ENCODE results near the gene TAF12. TPM values are rescaled to one million over a fixed set of nuclear protein-coding genes. Genes with fewer than 3 reads are reported as not detected.
"Not testable (repeated sequence)": the region's sequence is repeated elsewhere in the genome, so short reads cannot be mapped to it uniquely, and the experiment has no call there.

The TAF12 gene
- total RNA-seq (ENCODE audit: low replicate concordance): 26.3 and 45.2 TPM in 2 replicates

GRCh38 chr1:28642847-28643635, at the start of gene TAF12:
Gene TAF12, minus strand, starts transcription at chr1:28643067. Its CDS starts 20,986 bp downstream, at chr1:28622081.
- no peaks in the 10 kb centered on the region for H3K9me3 Mint-ChIP-seq
- H2AFZ ChIP-seq (replicated peaks): peak within 1 kb of the TSS; percentile 78
- no peaks in the 10 kb centered on the region for H3K27me3 Mint-ChIP-seq (ENCODE audit: insufficient read depth, low read depth)
- H3K36me3 ChIP-seq: no peaks in the 10 kb centered on the region
- H3K27me3 ChIP-seq: no peaks in the 10 kb centered on the region
- peaks cover 30% of the 10 kb centered on the region for H3K79me2 ChIP-seq (ENCODE audit: low read depth)
- TF ChIP-seq EZH2 (IDR thresholded peaks at IDR 0.05) (peak; percentile 17), EZH2phosphoT487 (IDR thresholded peaks at IDR 0.05) (no peak), CTCF (IDR thresholded peaks at IDR 0.05) (peak; percentile 47)
- no peaks in the 10 kb centered on the region for H3K9me3 ChIP-seq (ENCODE audit: low read depth)
- peaks cover 21% of the 10 kb centered on the region for H3K4me1 ChIP-seq
- peak within 1 kb of the TSS; percentile 76 for H3K27ac ChIP-seq
- peak within 1 kb of the TSS; percentile 99 for H3K4me3 Mint-ChIP-seq
- H3K4me2 ChIP-seq: peak within 1 kb of the TSS; percentile 86
- no peaks in the 10 kb centered on the region for H4K20me1 ChIP-seq (ENCODE audit: low read depth)
- DNase-seq (ENCODE audit: low spot score): peak; percentile 98
- H3K4me1 Mint-ChIP-seq: peaks cover 30% of the 10 kb centered on the region
- H3K36me3 Mint-ChIP-seq: no peaks in the 10 kb centered on the region
- H3K4me3 ChIP-seq: peak within 1 kb of the TSS; percentile 77
- H3K9ac ChIP-seq: peak within 1 kb of the TSS; percentile 83
- peaks cover 38% of the 10 kb centered on the region for H3F3A ChIP-seq (ENCODE audit: low read depth)
- H3K27ac Mint-ChIP-seq: peak within 1 kb of the TSS; percentile 95

- not testable (repeated sequence) for H3K9me3 Mint-ChIP-seq; H3K79me2 ChIP-seq (ENCODE audit: low read depth); H3K4me1 Mint-ChIP-seq; H3K4me2 ChIP-seq; H3K36me3 ChIP-seq; H3K4me1 ChIP-seq; H3K27ac Mint-ChIP-seq; DNase-seq (ENCODE audit: low spot score); H3K9ac ChIP-seq; H3K27ac ChIP-seq; H4K20me1 ChIP-seq (ENCODE audit: low read depth); H3K4me3 Mint-ChIP-seq; H3K4me3 ChIP-seq; H3K9me3 ChIP-seq (ENCODE audit: low read depth); H2AFZ ChIP-seq (replicated peaks); H3K27me3 ChIP-seq; H3F3A ChIP-seq (ENCODE audit: low read depth); H3K27me3 Mint-ChIP-seq (ENCODE audit: insufficient read depth, low read depth)
- H3K36me3 Mint-ChIP-seq: peaks cover 22% of the 10 kb centered on the region
These were observed 48.8 kb upstream of the TAF12 start for GRCh38 chr1:28691627-28692026.

- Histone ChIP-seq H3K4me3 (no peak overlapping the region), H3K27ac (no peak overlapping the region)
These were observed 42.1 kb upstream of the TAF12 start for GRCh38 chr1:28684937-28685336.

More at GRCh38 chr1:28684937-28685336, 42.1 kb upstream of the TAF12 start:
- no peak overlapping the region for H3K9ac ChIP-seq
- no peaks in the 10 kb centered on the region for H3K79me2 ChIP-seq (ENCODE audit: low read depth)
- Mint-ChIP-seq H3K36me3 (peaks cover 18% of the 10 kb centered on the region), H3K4me3 (no peak overlapping the region), H3K4me1 (no peaks in the 10 kb centered on the region), H3K27ac (no peak overlapping the region), H3K9me3 (no peaks in the 10 kb centered on the region), H3K27me3 (ENCODE audit: insufficient read depth, low read depth) (no peaks in the 10 kb centered on the region)
- H3K4me2 ChIP-seq: no peak overlapping the region
- DNase-seq (ENCODE audit: low spot score): no peak
- H2AFZ ChIP-seq (replicated peaks): no peak overlapping the region
- H3F3A ChIP-seq (ENCODE audit: low read depth): no peaks in the 10 kb centered on the region
- no peaks in the 10 kb centered on the region for H3K36me3 ChIP-seq
- no peaks in the 10 kb centered on the region for H3K27me3 ChIP-seq
- no peak for TF ChIP-seq EZH2phosphoT487 (IDR thresholded peaks at IDR 0.05)
- no peak for TF ChIP-seq CTCF (IDR thresholded peaks at IDR 0.05)
- TF ChIP-seq EZH2 (IDR thresholded peaks at IDR 0.05): no peak
- no peaks in the 10 kb centered on the region for H4K20me1 ChIP-seq (ENCODE audit: low read depth)
- H3K9me3 ChIP-seq (ENCODE audit: low read depth): no peaks in the 10 kb centered on the region
- H3K4me1 ChIP-seq: no peaks in the 10 kb centered on the region
